GM12891 (cell line): ENCODE data around the gene PDZD2.

Experiments
- DNase-seq: peaks from one replicate; pipeline ENCODE4 v3.0.0; 2011; ENCODE audit warnings: low spot score; ENCODE audit not compliant: insufficient read length
- FAIRE-seq: peaks from 2 replicates; lab custom pipeline; 2011; peaks lifted over from hg19 to GRCh38; lab: Jason Lieb, UNC
- PAX5 ChIP-seq: IDR thresholded peaks from 2 replicates; pipeline ENCODE4 v1.6.1; 2011; ENCODE audit warnings: low read length, moderate library complexity, mild to moderate bottlenecking; ENCODE audit not compliant: insufficient read depth, severe bottlenecking
- POLR2A ChIP-seq: IDR thresholded peaks from 2 replicates; pipeline ENCODE4 v1.6.1; 2011; ENCODE audit warnings: low read depth, low read length, control low read depth
- POLR2AphosphoS5 ChIP-seq: IDR thresholded peaks from 2 replicates; pipeline ENCODE4 v1.6.1; 2011; ENCODE audit warnings: low read depth, low read length, control low read depth
- POU2F2 ChIP-seq: IDR thresholded peaks from 2 replicates; pipeline ENCODE4 v1.6.1; 2011; ENCODE audit warnings: low read depth, mild to moderate bottlenecking, control low read depth, low read length, moderate library complexity
- SPI1 ChIP-seq: IDR thresholded peaks from 2 replicates; pipeline ENCODE4 v1.6.1; 2011; ENCODE audit warnings: low read depth, low read length, control low read depth
- TAF1 ChIP-seq: IDR thresholded peaks from 2 replicates; pipeline ENCODE4 v1.6.1; 2011; ENCODE audit warnings: low read depth, low read length, control low read depth

PDZD2 gene

GRCh38 chr5:31741496-31741895 is 102.6 kb downstream of the PDZD2 start:
- no peak for TF ChIP-seq POLR2AphosphoS5
- no peak for TF ChIP-seq POLR2A
- TF ChIP-seq POU2F2, result no peak
- TF ChIP-seq SPI1, result no peak
- no peak for TF ChIP-seq PAX5
- no peak for TF ChIP-seq TAF1
- no peak for FAIRE-seq
- no peak for DNase-seq

GRCh38 chr5:31743678-31744077 is 104.7 kb downstream of the PDZD2 start:
- DNase-seq (no peak), FAIRE-seq (no peak)
- TF ChIP-seq SPI1, result no peak
- no peak for TF ChIP-seq PAX5
- TF ChIP-seq POLR2AphosphoS5, result no peak
- no peak for TF ChIP-seq POLR2A
- TF ChIP-seq TAF1, result no peak
- no peak for TF ChIP-seq POU2F2

GRCh38 chr5:31748458-31749172 is 109.7 kb downstream of the PDZD2 start:
- FAIRE-seq (no peak), DNase-seq (no peak)

GRCh38 chr5:31750215-31750614 is 111.3 kb downstream of the PDZD2 start:
- DNase-seq, result no peak
- no peak for FAIRE-seq
- no peak for TF ChIP-seq POLR2A
- no peak for TF ChIP-seq SPI1
- no peak for TF ChIP-seq TAF1
- TF ChIP-seq POU2F2, result no peak
- TF ChIP-seq POLR2AphosphoS5, result no peak
- TF ChIP-seq PAX5, result no peak

More at GRCh38 chr5:31748458-31749172, 109.7 kb downstream of the PDZD2 start:
- TF ChIP-seq POLR2A, result no peak
- no peak for TF ChIP-seq SPI1
- TF ChIP-seq PAX5, result no peak
- no peak for TF ChIP-seq POLR2AphosphoS5
- TF ChIP-seq TAF1, result no peak
- no peak for TF ChIP-seq POU2F2

- FAIRE-seq, result no peak
- TF ChIP-seq PAX5 (no peak), SPI1 (no peak), POLR2A (no peak), TAF1 (no peak), POU2F2 (no peak), POLR2AphosphoS5 (no peak)
- no peak for DNase-seq
These were observed 112.7 kb downstream of the PDZD2 start for GRCh38 chr5:31751610-31752009.

GRCh38 chr5:31753700-31754357 is 114.9 kb downstream of the PDZD2 start:
- TF ChIP-seq PAX5 (no peak), SPI1 (no peak), TAF1 (no peak), POU2F2 (no peak), POLR2AphosphoS5 (no peak), POLR2A (no peak)
- no peak for FAIRE-seq
- no peak for DNase-seq

GRCh38 chr5:31754358-31754704 is 115.4 kb downstream of the PDZD2 start:
- TF ChIP-seq TAF1 (no peak), POLR2AphosphoS5 (no peak), SPI1 (no peak), PAX5 (no peak), POU2F2 (no peak), POLR2A (no peak)
- FAIRE-seq (no peak), DNase-seq (no peak)

- FAIRE-seq, result no peak
- TF ChIP-seq POU2F2, result no peak
- no peak for DNase-seq
These were observed 116.1 kb downstream of the PDZD2 start for GRCh38 chr5:31754741-31755675.

- TF ChIP-seq POLR2AphosphoS5, result no peak
- TF ChIP-seq POU2F2, result no peak
- TF ChIP-seq TAF1, result no peak
- TF ChIP-seq PAX5, result no peak
- no peak for TF ChIP-seq SPI1
- TF ChIP-seq POLR2A, result no peak
- no peak for DNase-seq
- FAIRE-seq, result no peak
These were observed 116.8 kb downstream of the PDZD2 start for GRCh38 chr5:31755676-31756230.
